GM23338 (cell line): Measurements from ENCODE around the gene PDCD11. TPM values are rescaled to one million over a fixed set of nuclear protein-coding genes. Genes with fewer than 3 reads are reported as not detected.
"Not testable (repeated sequence)": the region's sequence is repeated elsewhere in the genome, so short reads cannot be mapped to it uniquely, and the experiment has no call there.

Experiments
- ATAC-seq: fragments of 200-7000 bp; cut with Tn5 transposase; 3 replicates; pipeline ENCODE4 v1.9.1; 2020
- DNase-seq: peaks from one replicate; pipeline ENCODE4 v3.0.0-alpha.2; 2015; ENCODE audit warnings: low spot score
- H2AFZ ChIP-seq: fragments of 200-600 bp; sonication (generic); 2 replicates; pipeline ENCODE4 v1.8.0; 2016; ENCODE audit warnings: antibody characterized with exemption, mild to moderate bottlenecking, moderate library complexity
- H3F3A ChIP-seq: fragments of 200-600 bp; sonication (generic); replicated peaks from 2 replicates; pipeline ENCODE4 v1.8.0; 2017; ENCODE audit warnings: antibody characterized with exemption, mixed run types, low read depth
- H3K27ac ChIP-seq: fragments of 200-600 bp; sonication (generic); 2 replicates; pipeline ENCODE4 v1.6.1; 2016; ENCODE audit warnings: low read depth
- H3K27me3 ChIP-seq: fragments of 200-600 bp; sonication (generic); 2 replicates; pipeline ENCODE4 v1.8.0; 2016; ENCODE audit warnings: mild to moderate bottlenecking, mixed run types, moderate library complexity; ENCODE audit not compliant: insufficient read depth
- H3K36me3 ChIP-seq: fragments of 200-600 bp; sonication (generic); 2 replicates; pipeline ENCODE4 v1.8.0; 2016; ENCODE audit warnings: mild to moderate bottlenecking; ENCODE audit not compliant: insufficient read depth
- H3K4me1 ChIP-seq: fragments of 200-600 bp; sonication (generic); 2 replicates; pipeline ENCODE4 v1.8.0; 2016; ENCODE audit warnings: mild to moderate bottlenecking, moderate library complexity; ENCODE audit not compliant: insufficient read depth
- H3K4me2 ChIP-seq: fragments of 200-600 bp; sonication (generic); 2 replicates; pipeline ENCODE4 v1.7.1; 2017; ENCODE audit warnings: mixed run types
- H3K4me3 ChIP-seq: fragments of 200-600 bp; sonication (generic); 2 replicates; pipeline ENCODE4 v1.6.1; 2016; ENCODE audit warnings: mixed run types
- H3K79me2 ChIP-seq: fragments of 200-600 bp; sonication (generic); replicated peaks from 2 replicates; pipeline ENCODE4 v1.8.0; 2017; ENCODE audit warnings: mild to moderate bottlenecking; ENCODE audit not compliant: insufficient read depth
- H3K9me2 ChIP-seq: fragments of 200-600 bp; sonication (generic); 2 replicates; pipeline ENCODE4 v1.8.0; 2017; ENCODE audit not compliant: insufficient read depth
- H4K20me1 ChIP-seq: fragments of 200-600 bp; sonication (generic); replicated peaks from 2 replicates; pipeline ENCODE4 v1.8.0; 2017; ENCODE audit warnings: mild to moderate bottlenecking; ENCODE audit not compliant: insufficient read depth
- H3K27ac Mint-ChIP-seq: 2 replicates; pipeline ENCODE4 v1.8.0; 2020; ENCODE audit warnings: inconsistent platforms, mild to moderate bottlenecking, moderate library complexity, mixed read lengths
- H3K27me3 Mint-ChIP-seq: 3 replicates; pipeline ENCODE4 v1.8.0; 2022; ENCODE audit warnings: low read depth, mild to moderate bottlenecking, moderate library complexity, mixed read lengths, inconsistent platforms; ENCODE audit not compliant: insufficient read depth, poor library complexity
- H3K36me3 Mint-ChIP-seq: 3 replicates; pipeline ENCODE4 v1.8.0; 2021; ENCODE audit warnings: low read depth, mild to moderate bottlenecking, inconsistent platforms, moderate library complexity, mixed read lengths
- H3K4me1 Mint-ChIP-seq: 3 replicates; pipeline ENCODE4 v1.8.0; 2020; ENCODE audit warnings: mild to moderate bottlenecking, inconsistent platforms, mixed read lengths
- H3K4me3 Mint-ChIP-seq: 3 replicates; pipeline ENCODE4 v1.8.0; 2021; ENCODE audit warnings: moderate library complexity, mild to moderate bottlenecking, inconsistent platforms, mixed read lengths
- H3K9me3 Mint-ChIP-seq: 3 replicates; pipeline ENCODE4 v1.8.0; 2020; ENCODE audit warnings: moderate library complexity, mild to moderate bottlenecking, inconsistent platforms, mixed read lengths
- CREB1 ChIP-seq: fragments of 250-450 bp; sonication (Bioruptor Pico); IDR thresholded peaks from 2 replicates; pipeline ENCODE4 v1.5.0; 2020; ENCODE audit warnings: low read depth, mild to moderate bottlenecking, moderate library complexity
- EZH2 ChIP-seq: fragments of 200-600 bp; sonication (generic); IDR thresholded peaks from one replicate; pipeline ENCODE4 v1.8.0; 2017; ENCODE audit warnings: antibody characterized with exemption, mild to moderate bottlenecking, low read depth; ENCODE audit not compliant: unreplicated experiment
- JUNB ChIP-seq: IDR thresholded peaks from one replicate; pipeline ENCODE4 v1.6.1; 2016; ENCODE audit warnings: antibody characterized with exemption; ENCODE audit not compliant: unreplicated experiment
- NANOG ChIP-seq: IDR thresholded peaks from 2 replicates; pipeline ENCODE4 v1.6.1; 2016; ENCODE audit warnings: antibody characterized with exemption, borderline replicate concordance
- STAT1 ChIP-seq: IDR thresholded peaks from one replicate; pipeline ENCODE4 v1.6.1; 2016; ENCODE audit warnings: antibody characterized with exemption; ENCODE audit not compliant: unreplicated experiment
- polyA plus RNA-seq: library from polyadenylated mRNA; unstranded; fragments of >200 nt; fragmentation: Nextera tagmentation; extraction: Ambion mirVana; gene quantifications from 2 replicates; pipeline ENCODE4 v1.2.1, GENCODE V29; 2016
- total RNA-seq: library from RNA; depleted of rRNA; stranded (reverse); fragments of >200 nt; shearing (Covaris generic); gene quantifications from 2 replicates; pipeline ENCODE4 v1.2.3, GENCODE V29; 2014
- TF ChIP-seq, protein P1 (sequence below), 2 experiments: fragments of 200-600 bp in 1 of 2; sonication (generic) in 1 of 2; conservative IDR thresholded peaks; 2 replicates each; pipeline versions ENCODE4 v1.5.1 to v1.6.1; 2016 to 2017; ENCODE audit warnings: antibody characterized with exemption in 2 of 2, low read depth in 2 of 2, mild to moderate bottlenecking in 2 of 2, moderate library complexity in 1 of 2
- TF ChIP-seq, protein P2 (sequence below): IDR thresholded peaks from one replicate; pipeline ENCODE4 v1.6.1; 2018; ENCODE audit warnings: antibody characterized with exemption; ENCODE audit not compliant: unreplicated experiment

PDCD11 gene
- total and polyA plus RNA-seq, 2 experiments from 2014 or later = 82.1 to 87.8 TPM

DNA sequence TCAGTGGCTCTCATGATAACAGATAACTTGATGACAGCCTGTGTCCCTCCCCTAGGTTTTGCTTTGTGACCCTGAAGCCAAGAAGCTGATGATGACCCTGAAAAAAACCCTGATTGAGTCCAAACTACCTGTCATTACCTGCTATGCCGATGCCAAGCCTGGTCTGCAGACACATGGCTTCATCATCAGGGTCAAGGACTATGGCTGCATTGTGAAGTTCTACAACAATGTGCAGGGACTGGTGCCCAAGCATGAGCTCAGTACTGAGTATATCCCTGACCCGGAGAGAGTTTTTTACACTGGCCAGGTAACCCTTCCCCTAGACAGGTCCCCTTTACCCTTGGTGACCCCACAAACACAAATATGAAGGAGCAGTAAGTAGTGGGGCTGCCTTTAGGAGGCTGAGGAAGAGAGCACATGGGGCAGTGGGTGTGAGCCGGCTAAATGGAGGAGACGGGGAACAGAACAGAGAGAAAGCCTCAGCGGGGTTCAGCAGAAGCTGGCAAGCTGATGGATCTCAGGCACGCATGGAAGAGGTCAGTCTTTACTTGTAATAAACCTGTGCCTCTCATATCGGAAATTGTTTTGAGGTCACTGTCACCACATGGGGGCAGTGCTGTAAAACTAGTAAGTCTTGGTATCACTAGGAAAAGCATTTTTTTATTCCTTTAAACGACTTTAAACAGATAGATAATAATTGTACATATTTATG lies 20.2 kb downstream of the PDCD11 start:
- peaks cover 95% of the 10 kb centered on the region for H3K36me3 Mint-ChIP-seq
- Histone ChIP-seq H3K4me1 (no peaks in the 10 kb centered on the region), H3K9me2 (no peaks in the 10 kb centered on the region), H3K4me2 (no peak overlapping the region), H3K27me3 (no peaks in the 10 kb centered on the region), H3F3A (peaks cover 5% of the 10 kb centered on the region; the same call in 1 of the 2 replicates), H3K4me3 (no peak overlapping the region), H3K27ac (no peak overlapping the region), H3K79me2 (no peaks in the 10 kb centered on the region), H3K36me3 (peaks cover 87% of the 10 kb centered on the region), H2AFZ (no peak overlapping the region), H4K20me1 (peaks cover 21% of the 10 kb centered on the region)
- H3K27me3 Mint-ChIP-seq = peaks cover 2% of the 10 kb centered on the region
- no peak overlapping the region for H3K4me3 Mint-ChIP-seq
- DNase-seq = peak; percentile 62
- H3K9me3 Mint-ChIP-seq = no peaks in the 10 kb centered on the region
- H3K27ac Mint-ChIP-seq = no peak overlapping the region
- peak; percentile 25; the same call in 2 of the 3 replicates for ATAC-seq
- H3K4me1 Mint-ChIP-seq = no peaks in the 10 kb centered on the region
- TF ChIP-seq, protein P1, sequence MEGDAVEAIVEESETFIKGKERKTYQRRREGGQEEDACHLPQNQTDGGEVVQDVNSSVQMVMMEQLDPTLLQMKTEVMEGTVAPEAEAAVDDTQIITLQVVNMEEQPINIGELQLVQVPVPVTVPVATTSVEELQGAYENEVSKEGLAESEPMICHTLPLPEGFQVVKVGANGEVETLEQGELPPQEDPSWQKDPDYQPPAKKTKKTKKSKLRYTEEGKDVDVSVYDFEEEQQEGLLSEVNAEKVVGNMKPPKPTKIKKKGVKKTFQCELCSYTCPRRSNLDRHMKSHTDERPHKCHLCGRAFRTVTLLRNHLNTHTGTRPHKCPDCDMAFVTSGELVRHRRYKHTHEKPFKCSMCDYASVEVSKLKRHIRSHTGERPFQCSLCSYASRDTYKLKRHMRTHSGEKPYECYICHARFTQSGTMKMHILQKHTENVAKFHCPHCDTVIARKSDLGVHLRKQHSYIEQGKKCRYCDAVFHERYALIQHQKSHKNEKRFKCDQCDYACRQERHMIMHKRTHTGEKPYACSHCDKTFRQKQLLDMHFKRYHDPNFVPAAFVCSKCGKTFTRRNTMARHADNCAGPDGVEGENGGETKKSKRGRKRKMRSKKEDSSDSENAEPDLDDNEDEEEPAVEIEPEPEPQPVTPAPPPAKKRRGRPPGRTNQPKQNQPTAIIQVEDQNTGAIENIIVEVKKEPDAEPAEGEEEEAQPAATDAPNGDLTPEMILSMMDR (conservative IDR thresholded peaks at IDR 0.05; ENCODE audit: low read depth in 2 of 2) = peak; percentile 66
- TF ChIP-seq STAT1 = no peak

DNA sequence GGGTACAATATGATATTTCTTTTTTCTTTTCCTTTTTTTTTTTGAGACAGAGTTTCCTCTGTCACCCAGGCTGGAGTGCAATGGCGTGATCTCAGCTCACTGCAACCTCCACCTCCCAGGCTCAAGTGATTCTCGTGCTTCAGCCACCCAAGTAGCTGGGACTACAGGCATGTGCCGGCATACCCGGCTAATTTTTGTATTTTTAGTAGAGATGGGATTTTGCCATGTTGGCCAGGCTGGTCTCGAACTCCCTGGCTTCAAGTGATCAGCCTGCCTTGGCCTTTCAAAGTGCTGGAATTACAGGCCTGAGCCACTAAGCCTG lies 20.7 kb downstream of the PDCD11 start:
- not testable (repeated sequence) for H3K4me1 ChIP-seq, DNase-seq, H3K79me2 ChIP-seq, H3K9me3 Mint-ChIP-seq, H3K4me1 Mint-ChIP-seq, H3K4me3 Mint-ChIP-seq, H3K27ac Mint-ChIP-seq, H3K27me3 Mint-ChIP-seq, H3K9me2 ChIP-seq, H3K4me2 ChIP-seq, H3F3A ChIP-seq, H3K27me3 ChIP-seq, H3K27ac ChIP-seq, ATAC-seq, H2AFZ ChIP-seq, H3K4me3 ChIP-seq
- peaks cover 94% of the 10 kb centered on the region for H3K36me3 Mint-ChIP-seq
- peaks cover 85% of the 10 kb centered on the region for H3K36me3 ChIP-seq
- peaks cover 22% of the 10 kb centered on the region for H4K20me1 ChIP-seq

DNA sequence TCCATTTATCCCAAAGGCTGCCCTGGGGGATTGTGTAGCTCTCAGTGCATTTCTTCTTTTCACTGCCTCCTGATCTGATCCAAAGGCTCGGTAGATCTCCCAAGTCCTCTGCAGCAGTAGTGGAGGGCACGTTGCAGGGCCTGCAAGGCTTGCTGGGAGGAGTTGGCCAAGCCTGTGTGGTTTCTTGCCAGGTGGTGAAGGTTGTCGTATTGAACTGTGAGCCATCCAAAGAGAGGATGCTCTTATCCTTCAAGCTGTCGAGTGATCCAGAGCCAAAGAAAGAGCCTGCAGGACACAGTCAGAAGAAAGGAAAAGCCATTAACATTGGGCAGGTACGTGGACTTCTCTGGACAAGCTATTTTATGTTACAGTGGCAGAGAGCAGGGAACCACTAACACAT lies 21.2 kb downstream of the PDCD11 start:
- Histone ChIP-seq H3K4me2 (no peak overlapping the region), H3K27me3 (no peaks in the 10 kb centered on the region), H3K9me2 (no peaks in the 10 kb centered on the region), H3K36me3 (peaks cover 85% of the 10 kb centered on the region), H4K20me1 (peaks cover 27% of the 10 kb centered on the region), H3K79me2 (no peaks in the 10 kb centered on the region), H3F3A (peaks cover 5% of the 10 kb centered on the region; the same call in 1 of the 2 replicates), H3K27ac (no peak overlapping the region), H2AFZ (no peak overlapping the region), H3K4me3 (no peak overlapping the region), H3K4me1 (no peaks in the 10 kb centered on the region)
- H3K4me3 Mint-ChIP-seq = no peak overlapping the region
- no peaks in the 10 kb centered on the region for H3K4me1 Mint-ChIP-seq
- peaks cover 2% of the 10 kb centered on the region for H3K27me3 Mint-ChIP-seq
- DNase-seq (no peak), ATAC-seq (no peak)
- H3K36me3 Mint-ChIP-seq = peaks cover 94% of the 10 kb centered on the region
- no peaks in the 10 kb centered on the region for H3K9me3 Mint-ChIP-seq
- no peak overlapping the region for H3K27ac Mint-ChIP-seq
- TF ChIP-seq, protein P2, sequence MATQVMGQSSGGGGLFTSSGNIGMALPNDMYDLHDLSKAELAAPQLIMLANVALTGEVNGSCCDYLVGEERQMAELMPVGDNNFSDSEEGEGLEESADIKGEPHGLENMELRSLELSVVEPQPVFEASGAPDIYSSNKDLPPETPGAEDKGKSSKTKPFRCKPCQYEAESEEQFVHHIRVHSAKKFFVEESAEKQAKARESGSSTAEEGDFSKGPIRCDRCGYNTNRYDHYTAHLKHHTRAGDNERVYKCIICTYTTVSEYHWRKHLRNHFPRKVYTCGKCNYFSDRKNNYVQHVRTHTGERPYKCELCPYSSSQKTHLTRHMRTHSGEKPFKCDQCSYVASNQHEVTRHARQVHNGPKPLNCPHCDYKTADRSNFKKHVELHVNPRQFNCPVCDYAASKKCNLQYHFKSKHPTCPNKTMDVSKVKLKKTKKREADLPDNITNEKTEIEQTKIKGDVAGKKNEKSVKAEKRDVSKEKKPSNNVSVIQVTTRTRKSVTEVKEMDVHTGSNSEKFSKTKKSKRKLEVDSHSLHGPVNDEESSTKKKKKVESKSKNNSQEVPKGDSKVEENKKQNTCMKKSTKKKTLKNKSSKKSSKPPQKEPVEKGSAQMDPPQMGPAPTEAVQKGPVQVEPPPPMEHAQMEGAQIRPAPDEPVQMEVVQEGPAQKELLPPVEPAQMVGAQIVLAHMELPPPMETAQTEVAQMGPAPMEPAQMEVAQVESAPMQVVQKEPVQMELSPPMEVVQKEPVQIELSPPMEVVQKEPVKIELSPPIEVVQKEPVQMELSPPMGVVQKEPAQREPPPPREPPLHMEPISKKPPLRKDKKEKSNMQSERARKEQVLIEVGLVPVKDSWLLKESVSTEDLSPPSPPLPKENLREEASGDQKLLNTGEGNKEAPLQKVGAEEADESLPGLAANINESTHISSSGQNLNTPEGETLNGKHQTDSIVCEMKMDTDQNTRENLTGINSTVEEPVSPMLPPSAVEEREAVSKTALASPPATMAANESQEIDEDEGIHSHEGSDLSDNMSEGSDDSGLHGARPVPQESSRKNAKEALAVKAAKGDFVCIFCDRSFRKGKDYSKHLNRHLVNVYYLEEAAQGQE = no peak
- TF ChIP-seq JUNB (no peak), CREB1 (CRISPR knock-in tag) (no peak), NANOG (no peak), EZH2 (no peak)
